ENCODE data around the gene STK24. TPM values are rescaled to one million over a fixed set of nuclear protein-coding genes. Genes with fewer than 3 reads are reported as not detected.

STK24 gene
- total RNA-seq, 1 donor from 2014 or later, result 139 TPM

DNA sequence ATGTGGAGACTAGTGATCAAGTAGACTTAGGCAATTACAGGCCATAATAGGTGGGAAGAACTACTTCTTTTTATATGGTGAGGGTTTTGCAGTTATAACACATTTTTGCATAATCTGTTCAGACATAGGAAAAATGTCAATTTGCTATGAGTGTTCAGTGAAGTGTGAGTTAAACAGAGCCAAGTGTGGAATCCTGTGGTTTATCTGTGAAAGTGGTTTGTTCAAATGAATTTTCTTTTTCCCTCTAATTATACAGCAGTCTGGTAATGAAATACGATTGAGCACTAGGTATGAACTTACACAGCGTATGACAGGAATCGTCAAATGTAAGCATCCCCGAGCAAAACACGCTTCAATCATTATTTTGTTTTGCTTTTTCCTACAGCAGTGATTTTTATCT, 178.3 kb downstream of the STK24 start:
- Mint-ChIP-seq H3K36me3 (ENCODE audit: unreplicated experiment) (peaks cover 44% of the 10 kb centered on the region), H3K4me1 (ENCODE audit: unreplicated experiment) (peaks cover 7% of the 10 kb centered on the region)

DNA sequence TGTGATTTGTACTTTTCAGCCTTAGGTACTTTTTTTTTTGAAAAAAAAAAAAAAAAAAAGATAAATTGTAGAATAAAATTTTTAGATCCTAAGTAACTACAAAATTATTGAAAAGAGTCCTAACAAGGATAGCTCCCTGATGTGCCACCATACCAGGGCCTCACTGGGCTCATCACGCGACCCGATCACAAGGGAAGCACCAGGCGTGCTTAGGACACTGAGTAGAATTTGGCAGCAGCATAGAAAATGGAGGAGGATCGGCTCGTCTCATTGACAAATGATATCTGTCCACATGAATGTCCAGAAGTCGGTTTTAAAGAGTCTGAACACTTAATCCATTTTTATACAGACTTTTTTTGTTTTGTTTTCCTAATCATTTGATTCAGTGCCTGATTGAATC, 179.0 kb downstream of the STK24 start:
- TF ChIP-seq, protein P1, sequence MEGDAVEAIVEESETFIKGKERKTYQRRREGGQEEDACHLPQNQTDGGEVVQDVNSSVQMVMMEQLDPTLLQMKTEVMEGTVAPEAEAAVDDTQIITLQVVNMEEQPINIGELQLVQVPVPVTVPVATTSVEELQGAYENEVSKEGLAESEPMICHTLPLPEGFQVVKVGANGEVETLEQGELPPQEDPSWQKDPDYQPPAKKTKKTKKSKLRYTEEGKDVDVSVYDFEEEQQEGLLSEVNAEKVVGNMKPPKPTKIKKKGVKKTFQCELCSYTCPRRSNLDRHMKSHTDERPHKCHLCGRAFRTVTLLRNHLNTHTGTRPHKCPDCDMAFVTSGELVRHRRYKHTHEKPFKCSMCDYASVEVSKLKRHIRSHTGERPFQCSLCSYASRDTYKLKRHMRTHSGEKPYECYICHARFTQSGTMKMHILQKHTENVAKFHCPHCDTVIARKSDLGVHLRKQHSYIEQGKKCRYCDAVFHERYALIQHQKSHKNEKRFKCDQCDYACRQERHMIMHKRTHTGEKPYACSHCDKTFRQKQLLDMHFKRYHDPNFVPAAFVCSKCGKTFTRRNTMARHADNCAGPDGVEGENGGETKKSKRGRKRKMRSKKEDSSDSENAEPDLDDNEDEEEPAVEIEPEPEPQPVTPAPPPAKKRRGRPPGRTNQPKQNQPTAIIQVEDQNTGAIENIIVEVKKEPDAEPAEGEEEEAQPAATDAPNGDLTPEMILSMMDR (IDR thresholded peaks at IDR 0.05), result no peak
- H3K36me3 Mint-ChIP-seq (ENCODE audit: unreplicated experiment), result peaks cover 45% of the 10 kb centered on the region
- no peak overlapping the region for H3K4me3 Mint-ChIP-seq (ENCODE audit: unreplicated experiment)
- peaks cover 7% of the 10 kb centered on the region for H3K4me1 Mint-ChIP-seq (ENCODE audit: unreplicated experiment)
- no peak for DNase-seq (ENCODE audit: extremely low spot score, unreplicated experiment)
- no peak overlapping the region for H3K27ac Mint-ChIP-seq (ENCODE audit: unreplicated experiment)
- no peaks in the 10 kb centered on the region for H3K27me3 Mint-ChIP-seq (ENCODE audit: unreplicated experiment)
- no peaks in the 10 kb centered on the region for H3K9me3 Mint-ChIP-seq (ENCODE audit: unreplicated experiment)

More for the DNA sequence above, 178.3 kb downstream of the STK24 start:
- H3K4me3 Mint-ChIP-seq (ENCODE audit: unreplicated experiment), result no peak overlapping the region
- TF ChIP-seq, protein P1 (IDR thresholded peaks at IDR 0.05), result no peak
- H3K27ac Mint-ChIP-seq (ENCODE audit: unreplicated experiment), result no peak overlapping the region
- H3K9me3 Mint-ChIP-seq (ENCODE audit: unreplicated experiment), result no peaks in the 10 kb centered on the region
- no peak for DNase-seq (ENCODE audit: extremely low spot score, unreplicated experiment)
- no peaks in the 10 kb centered on the region for H3K27me3 Mint-ChIP-seq (ENCODE audit: unreplicated experiment)

DNA sequence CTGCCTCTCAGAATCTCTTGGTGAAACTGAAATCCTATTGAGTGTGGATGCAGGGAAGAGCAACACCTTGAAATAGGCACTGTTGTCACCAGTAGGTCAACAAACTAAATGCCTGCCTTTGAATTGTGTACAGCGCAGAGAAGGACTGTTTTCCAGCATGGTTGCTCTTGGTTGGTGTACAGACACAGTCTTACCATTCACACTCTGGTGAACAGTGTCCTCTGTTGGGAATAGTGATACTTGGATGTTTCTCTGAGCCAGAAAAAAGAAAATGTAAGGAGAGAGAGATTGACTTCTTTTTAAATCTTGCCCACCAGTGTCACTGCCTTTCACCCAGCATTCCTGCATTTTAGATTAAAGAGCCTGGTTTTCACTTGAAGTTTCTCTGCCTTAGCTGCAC, 179.7 kb downstream of the STK24 start:
- peaks cover 7% of the 10 kb centered on the region for H3K4me1 Mint-ChIP-seq (ENCODE audit: unreplicated experiment)
- no peak overlapping the region for H3K4me3 Mint-ChIP-seq (ENCODE audit: unreplicated experiment)
- no peaks in the 10 kb centered on the region for H3K9me3 Mint-ChIP-seq (ENCODE audit: unreplicated experiment)
- DNase-seq (ENCODE audit: extremely low spot score, unreplicated experiment), result no peak
- peak overlapping the region; percentile 19 for H3K27ac Mint-ChIP-seq (ENCODE audit: unreplicated experiment)
- TF ChIP-seq, protein P1 (IDR thresholded peaks at IDR 0.05), result peak; percentile 62
- peaks cover 51% of the 10 kb centered on the region for H3K36me3 Mint-ChIP-seq (ENCODE audit: unreplicated experiment)
- no peaks in the 10 kb centered on the region for H3K27me3 Mint-ChIP-seq (ENCODE audit: unreplicated experiment)

DNA sequence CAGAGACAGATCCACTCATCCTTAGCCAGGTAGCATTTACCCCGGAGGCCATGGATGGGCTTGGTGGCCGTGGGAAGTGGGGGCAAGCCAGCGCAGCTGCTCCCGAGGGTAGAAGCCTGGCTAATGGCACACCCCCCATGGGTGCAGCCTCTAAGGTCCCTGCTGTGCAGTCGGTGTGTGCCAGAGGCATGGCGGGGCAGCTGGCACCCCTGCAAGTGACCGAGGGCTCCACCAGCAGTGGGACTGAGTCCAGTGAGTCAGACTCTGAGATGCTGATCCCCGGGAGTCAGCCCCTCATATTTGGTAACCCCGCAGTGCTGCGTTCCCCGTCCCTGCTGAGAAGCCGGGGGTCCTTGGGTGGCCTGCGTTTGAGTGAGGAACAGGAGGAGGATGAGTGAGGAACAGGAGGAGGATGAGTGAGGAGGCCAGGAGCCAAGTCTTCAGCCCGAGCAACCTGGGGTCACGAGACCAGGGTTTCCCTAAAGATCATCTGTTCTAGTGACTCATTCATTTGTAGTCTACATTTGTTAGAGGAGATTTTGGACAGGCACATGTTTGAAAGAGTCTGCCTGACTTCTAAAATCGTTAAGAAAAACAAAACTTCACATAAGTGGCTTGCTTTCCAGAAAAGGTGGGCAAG, 180.7 kb downstream of the STK24 start:
- DNase-seq (ENCODE audit: extremely low spot score, unreplicated experiment), result no peak
- Mint-ChIP-seq H3K4me1 (ENCODE audit: unreplicated experiment) (peaks cover 7% of the 10 kb centered on the region), H3K27me3 (ENCODE audit: unreplicated experiment) (no peaks in the 10 kb centered on the region), H3K36me3 (ENCODE audit: unreplicated experiment) (peaks cover 47% of the 10 kb centered on the region), H3K27ac (ENCODE audit: unreplicated experiment) (peak overlapping the region; percentile 64), H3K9me3 (ENCODE audit: unreplicated experiment) (no peaks in the 10 kb centered on the region), H3K4me3 (ENCODE audit: unreplicated experiment) (no peak overlapping the region)
- TF ChIP-seq, protein P1 (IDR thresholded peaks at IDR 0.05), result no peak

Other genes starting within 250 kb of the STK24 start
- gene SLC15A1, start 175.6 kb upstream of the STK24 start, total RNA-seq, result 0.11 TPM in 1 of 2 replicates, not detected in the other

All from osteocyte (in vitro differentiated cells).